GM12878 (cell line): Measurements from ENCODE around the gene SACM1L. TPM values are rescaled to one million over a fixed set of nuclear protein-coding genes. Genes with fewer than 3 reads are reported as not detected.

Experiments
- ATF7 ChIP-seq: fragments of 450-650 bp; IDR thresholded peaks from 2 replicates; pipeline ENCODE4 v1.6.1; 2016; ENCODE audit warnings: low read depth, mild to moderate bottlenecking
- CBFB ChIP-seq: IDR thresholded peaks from 2 replicates; pipeline ENCODE4 v1.6.1; 2016; ENCODE audit warnings: antibody characterized with exemption, low read depth
- CEBPB ChIP-seq, 2 experiments: fragments of 150-350 bp in 1 of 2; IDR thresholded peaks; 2 replicates each; pipeline ENCODE4 v1.6.1; 2012 to 2014; ENCODE audit warnings: low read depth in 2 of 2, low read length in 2 of 2, borderline replicate concordance in 1 of 2, inconsistent platforms in 1 of 2
- CHD4 ChIP-seq: fragments of 200-600 bp; sonication (generic); IDR thresholded peaks from 2 replicates; pipeline ENCODE4 v1.6.1; 2016; ENCODE audit warnings: mild to moderate bottlenecking
- DPF2 ChIP-seq: fragments of 450-650 bp; IDR thresholded peaks from 2 replicates; pipeline ENCODE4 v1.6.1; 2017; ENCODE audit warnings: mild to moderate bottlenecking
- EGR1 ChIP-seq, 2 experiments: IDR thresholded peaks; 1 replicate in 1 of 2; 2 replicates in 1 of 2; pipeline ENCODE4 v1.6.1; 2011 to 2012; ENCODE audit warnings: low read depth in 2 of 2, low read length in 2 of 2, borderline replicate concordance in 1 of 2, mild to moderate bottlenecking in 1 of 2, moderate library complexity in 1 of 2
- IKZF2 ChIP-seq, 2 experiments: fragments of 450-650 bp; IDR thresholded peaks; 2 replicates each; pipeline ENCODE4 v1.6.1; 2017; ENCODE audit warnings: mild to moderate bottlenecking in 2 of 2, moderate library complexity in 2 of 2
- PML ChIP-seq: IDR thresholded peaks from 2 replicates; pipeline ENCODE4 v1.6.1; 2012; ENCODE audit warnings: low read length, inconsistent platforms
- PRDM15 ChIP-seq: fragments of 450-650 bp; formaldehyde crosslinking; IDR thresholded peaks from 2 replicates; pipeline ENCODE4 v1.4.0; 2020; ENCODE audit warnings: mild to moderate bottlenecking, moderate library complexity
- RELA ChIP-seq: fragments of 450-650 bp; IDR thresholded peaks from 2 replicates; pipeline ENCODE4 v1.8.0; 2014; ENCODE audit warnings: borderline replicate concordance; ENCODE audit not compliant: partially characterized antibody
- SIX5 ChIP-seq: IDR thresholded peaks from 2 replicates; pipeline ENCODE4 v1.6.1; 2011; ENCODE audit warnings: mild to moderate bottlenecking, low read depth, low read length, moderate library complexity; ENCODE audit not compliant: severe bottlenecking
- SMAD5 ChIP-seq: IDR thresholded peaks from 2 replicates; pipeline ENCODE4 v1.6.1; 2016; ENCODE audit warnings: antibody characterized with exemption, low read depth
- SUPT20H ChIP-seq: IDR thresholded peaks from 2 replicates; pipeline ENCODE4 v1.6.1; 2011; ENCODE audit warnings: low read depth, mild to moderate bottlenecking, low read length, moderate library complexity, borderline replicate concordance; ENCODE audit not compliant: control insufficient read depth
- TBL1XR1 ChIP-seq: IDR thresholded peaks from 2 replicates; pipeline ENCODE4 v1.6.1; 2012; ENCODE audit warnings: low read depth, low read length, improper control_type of control experiment
- TCF3 ChIP-seq: IDR thresholded peaks from 2 replicates; pipeline ENCODE4 v1.6.1; 2012; ENCODE audit warnings: low read depth, mild to moderate bottlenecking, low read length, borderline replicate concordance; ENCODE audit not compliant: insufficient read depth
- YBX1 ChIP-seq: fragments of 450-650 bp; IDR thresholded peaks from 2 replicates; pipeline ENCODE4 v1.6.1; 2016; ENCODE audit warnings: antibody characterized with exemption
- ZBTB11 ChIP-seq: fragments of 450-650 bp; formaldehyde crosslinking; IDR thresholded peaks from 2 replicates; pipeline ENCODE4 v1.5.0; 2022; ENCODE audit warnings: mild to moderate bottlenecking, missing genetic modification characterization
- ZNF24 ChIP-seq: fragments of 450-650 bp; IDR thresholded peaks from 2 replicates; pipeline ENCODE4 v1.6.1; 2017; ENCODE audit warnings: antibody characterized with exemption, mild to moderate bottlenecking
- ZNF687 ChIP-seq: fragments of 450-650 bp; IDR thresholded peaks from 2 replicates; pipeline ENCODE4 v1.6.1; 2017; ENCODE audit warnings: mild to moderate bottlenecking, moderate library complexity
- polyA plus RNA-seq, 11 experiments: library from polyadenylated mRNA; depleted of rRNA in 4 of 11; unstranded in 6 of 11; stranded (reverse) in 5 of 11; fragments of >200 nt; fragmentation: Nextera tagmentation in 4 of 11; fragmentation: Illumina TruSeq in 1 of 11; extraction: Ambion mirVana in 4 of 11; extraction: Trizol in 1 of 11; gene quantifications; 1 replicate in 1 of 11; 2 replicates in 10 of 11; pipeline versions ENCODE4 v1.2.1 to v1.2.3, GENCODE V29; 2011 to 2016; ENCODE audit warnings: inconsistent platforms in 2 of 11, missing spikeins in 2 of 11, low read depth in 1 of 11
- total RNA-seq, 4 experiments: library from RNA; depleted of rRNA in 3 of 4; stranded (reverse); fragments of >200 nt in 3 of 4; fragmentation: Illumina TruSeq in 1 of 4; extraction: Trizol in 1 of 4; gene quantifications; 2 replicates each; pipeline versions ENCODE4 v1.2.1 to v1.2.3, GENCODE V29; 2013 to 2021

Gene SACM1L
- total and polyA plus RNA-seq, 10 of the 15 experiments (the other 5 are each of a cell fraction or from before 2014, with no cell fraction given), result 16.5 to 48.3 (median 28.9) TPM

GRCh38 chr3:45693941-45694521 lies 4.8 kb downstream of the SACM1L start (continued):
- peak; percentile 73; the same call in 1 of the 2 replicates for TF ChIP-seq ATF7
- no peak for TF ChIP-seq DPF2
- TF ChIP-seq YBX1, result no peak
- no peak for TF ChIP-seq SIX5
- TF ChIP-seq EGR1 (IDR thresholded peaks at IDR 0.05; ENCODE audit: borderline replicate concordance in 1 of 2, low read depth in 2 of 2, low read length in 2 of 2), result no peak
- TF ChIP-seq PML, result no peak
- peak; percentile 34 to 39; a peak in 2 of 4 replicates for TF ChIP-seq IKZF2 (IDR thresholded peaks at IDR 0.05)
- TF ChIP-seq CEBPB (IDR thresholded peaks at IDR 0.05; ENCODE audit: borderline replicate concordance in 1 of 2, low read depth in 2 of 2, low read length in 2 of 2), result no peak
- TF ChIP-seq CBFB, result 0 out of 2 replicates have a peak, but pooled peaks have one; percentile 32
- TF ChIP-seq TBL1XR1, result no peak
- no peak for TF ChIP-seq SMAD5
- TF ChIP-seq SUPT20H, result no peak
- TF ChIP-seq PRDM15 (CRISPR knock-in tag), result no peak
- TF ChIP-seq RELA, result no peak
- TF ChIP-seq TCF3, result no peak
- no peak for TF ChIP-seq ZNF687
- no peak for TF ChIP-seq ZBTB11 (CRISPR knock-in tag)
- TF ChIP-seq ZNF24, result no peak
- no peak for TF ChIP-seq CHD4
